GM21786 (cell line): ENCODE measurements around the gene ZFP91.

ENCODE experiments used
- ATAC-seq: cut with Tn5 transposase; IDR thresholded peaks from one replicate; pipeline ENCODE4 v1.9.1; 2021; ENCODE audit not compliant: unreplicated experiment

Gene ZFP91

DNA sequence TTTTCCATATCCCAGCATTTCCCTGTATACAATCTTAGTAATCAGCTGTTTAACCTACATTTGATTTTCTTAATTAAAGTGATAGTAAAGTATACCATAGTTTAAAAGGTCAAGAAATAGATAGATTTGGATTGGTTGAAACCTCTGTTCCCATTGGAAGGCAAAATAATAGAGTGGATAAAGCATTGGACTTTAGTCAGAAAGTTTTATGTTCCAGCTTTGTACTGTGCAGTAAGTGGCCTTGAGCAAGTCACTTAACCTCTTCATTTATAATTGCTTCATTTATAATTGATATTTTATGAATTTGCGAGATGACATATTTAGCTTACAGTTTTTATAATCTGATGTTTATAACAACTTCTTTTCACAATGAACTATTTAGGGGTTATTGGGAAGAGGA, 3.6 kb downstream of the ZFP91 start:
- no peak for ATAC-seq

DNA sequence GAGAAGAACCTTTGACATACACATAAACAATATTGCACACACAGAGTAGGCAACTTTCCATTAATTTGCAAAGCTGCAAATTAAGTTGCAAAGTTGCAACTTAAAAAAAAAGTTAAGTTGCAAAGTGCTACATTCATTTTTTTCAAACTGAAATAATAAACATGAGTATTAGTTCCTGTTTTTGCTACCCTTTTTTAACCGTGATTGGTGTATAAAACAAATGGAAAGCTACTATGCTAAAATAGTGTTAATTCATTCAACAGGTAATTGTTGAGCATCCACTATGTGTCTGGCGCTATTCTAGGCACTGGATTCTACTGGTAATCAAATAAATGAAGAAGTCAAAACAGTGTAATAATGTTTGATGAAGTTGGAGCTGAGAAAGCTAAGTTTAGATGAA, 8.1 kb downstream of the ZFP91 start:
- no peak for ATAC-seq

DNA sequence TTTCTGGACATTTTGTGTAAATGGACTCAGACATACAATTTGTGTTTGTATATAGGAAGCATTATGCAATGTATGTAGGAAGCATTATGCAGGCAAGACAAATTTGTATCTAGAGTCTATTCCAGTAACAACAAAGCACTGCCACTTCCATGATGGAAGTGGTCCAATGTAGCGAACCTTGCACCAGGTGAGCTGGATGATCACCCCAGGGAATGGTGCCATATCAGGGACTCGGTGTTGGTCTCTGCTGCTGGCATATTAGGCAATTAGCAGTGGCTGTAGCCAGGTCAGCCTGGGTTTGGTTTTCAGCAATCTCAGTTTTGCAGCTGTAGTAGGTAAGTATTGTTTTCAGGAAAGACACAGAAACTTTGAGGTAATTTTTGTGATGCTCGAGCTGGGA, 12.8 kb downstream of the ZFP91 start:
- ATAC-seq, result no peak

DNA sequence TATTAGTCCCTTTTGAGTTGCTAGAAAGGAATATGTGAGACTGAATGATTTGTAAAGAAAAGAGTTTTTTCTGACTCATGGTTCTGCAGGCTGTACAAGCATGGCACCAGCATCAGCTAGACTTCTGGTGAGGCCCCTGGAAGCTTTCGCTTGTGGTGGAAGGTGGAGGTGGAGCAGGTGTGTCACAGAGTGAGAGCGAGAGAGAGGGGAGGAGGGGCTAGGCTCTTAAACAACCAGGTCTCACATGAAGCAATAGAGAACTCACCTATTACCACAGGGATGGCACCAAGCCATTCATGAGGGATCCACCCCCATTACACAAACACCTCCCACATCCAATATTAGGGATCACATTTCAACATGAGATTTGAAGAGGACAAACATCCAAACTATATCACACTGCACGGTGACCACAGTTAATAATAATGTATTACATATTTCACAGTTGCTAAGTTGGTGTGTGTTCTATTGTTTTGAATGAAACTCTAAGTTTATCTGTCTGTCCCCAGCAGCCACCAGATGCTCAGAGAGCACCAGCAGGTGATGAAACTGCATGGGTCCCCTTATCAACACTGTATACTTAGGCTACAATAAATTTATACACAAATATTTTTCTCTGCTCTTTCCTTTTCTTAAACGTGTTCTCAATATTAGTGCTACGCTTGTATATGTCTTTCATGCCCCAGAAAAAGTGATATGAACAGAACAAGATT, 14.1 kb downstream of the ZFP91 start:
- ATAC-seq, result no peak

DNA sequence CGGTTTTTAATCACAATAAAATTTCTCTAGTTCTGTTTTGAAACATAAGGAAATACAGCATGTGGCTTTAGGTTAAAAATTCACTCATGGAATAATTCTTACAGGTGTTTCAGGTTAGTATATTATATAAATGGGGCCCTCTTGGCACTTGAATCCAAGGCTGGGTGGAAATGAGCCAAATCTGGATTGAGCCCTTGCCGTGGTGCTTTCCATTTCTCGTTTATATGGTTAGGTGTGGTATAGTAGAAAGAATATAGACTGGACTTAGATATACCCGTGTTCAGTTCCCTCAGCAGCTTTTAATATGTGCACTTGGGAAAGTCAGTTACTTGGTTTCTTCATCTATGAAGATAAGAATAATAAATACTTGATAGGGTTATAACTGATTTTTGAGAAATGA, 16.0 kb downstream of the ZFP91 start:
- no peak for ATAC-seq

DNA sequence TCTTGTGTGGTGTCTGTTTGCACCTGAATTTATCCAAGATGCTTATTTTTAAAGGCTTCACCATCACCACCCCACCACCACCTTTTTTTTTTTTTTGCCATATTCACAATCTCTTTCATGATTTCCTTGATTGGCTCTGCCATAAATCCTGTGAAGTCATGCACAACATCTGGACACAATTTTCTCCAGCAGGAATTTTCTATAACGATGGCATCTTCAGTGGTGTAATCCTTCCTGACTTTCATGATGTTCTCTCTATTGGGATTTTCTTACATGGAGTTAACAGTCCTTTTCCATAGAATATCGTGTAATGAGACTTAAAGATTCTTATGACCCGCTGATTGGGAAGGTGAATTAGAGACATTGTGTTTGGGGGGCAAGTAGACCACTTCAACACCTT, 17.8 kb downstream of the ZFP91 start:
- no peak for ATAC-seq

DNA sequence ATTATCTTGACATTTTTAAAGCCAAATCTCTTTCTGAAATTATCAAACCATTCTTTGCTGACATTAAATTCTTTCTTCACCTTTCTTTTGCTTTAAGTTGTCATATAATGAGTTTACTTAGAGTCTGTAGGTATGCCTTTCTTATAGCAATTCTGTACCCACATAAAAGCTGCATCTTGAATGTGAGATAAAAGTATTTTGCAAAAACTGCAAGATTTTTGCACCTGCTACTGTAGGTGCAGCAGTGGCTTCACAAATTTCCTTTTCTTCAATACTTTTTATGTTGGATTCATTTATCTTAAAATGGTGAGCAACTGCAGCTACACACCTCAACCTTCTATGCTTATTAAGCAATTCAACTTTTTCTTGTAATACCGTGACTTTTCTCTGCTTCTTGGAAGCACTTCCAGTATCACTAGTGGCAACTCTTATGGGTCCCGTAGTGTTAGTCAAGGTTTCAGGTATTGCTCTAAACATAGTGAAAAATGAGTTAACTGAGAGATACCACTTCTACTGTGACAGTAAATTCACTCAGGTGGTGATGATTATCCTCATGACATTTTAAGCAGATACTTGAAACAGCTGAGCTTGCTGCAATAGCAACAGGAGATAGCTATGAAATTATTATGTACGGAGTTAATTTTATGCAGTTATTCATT, 18.8 kb downstream of the ZFP91 start:
- no peak for ATAC-seq

DNA sequence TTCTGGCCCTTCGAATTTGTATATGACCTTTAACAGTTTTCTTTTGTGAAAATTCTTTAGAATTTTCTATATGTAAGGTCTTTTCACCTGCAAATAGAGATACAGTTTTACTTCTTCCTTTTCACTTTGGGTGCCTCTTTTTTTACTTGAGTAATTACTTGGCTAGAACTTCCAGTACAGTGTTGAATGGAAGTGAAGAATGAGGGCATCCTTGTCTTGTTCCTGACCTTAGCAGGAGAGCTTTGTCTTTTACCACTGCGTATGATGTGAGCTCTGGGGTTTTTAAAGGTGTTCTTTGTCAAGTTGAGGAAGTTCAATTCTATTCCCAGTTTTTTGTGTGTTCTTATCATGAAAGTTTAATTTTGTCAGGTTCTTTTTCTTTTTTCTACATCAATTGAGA, 21.6 kb downstream of the ZFP91 start:
- ATAC-seq, result no peak

DNA sequence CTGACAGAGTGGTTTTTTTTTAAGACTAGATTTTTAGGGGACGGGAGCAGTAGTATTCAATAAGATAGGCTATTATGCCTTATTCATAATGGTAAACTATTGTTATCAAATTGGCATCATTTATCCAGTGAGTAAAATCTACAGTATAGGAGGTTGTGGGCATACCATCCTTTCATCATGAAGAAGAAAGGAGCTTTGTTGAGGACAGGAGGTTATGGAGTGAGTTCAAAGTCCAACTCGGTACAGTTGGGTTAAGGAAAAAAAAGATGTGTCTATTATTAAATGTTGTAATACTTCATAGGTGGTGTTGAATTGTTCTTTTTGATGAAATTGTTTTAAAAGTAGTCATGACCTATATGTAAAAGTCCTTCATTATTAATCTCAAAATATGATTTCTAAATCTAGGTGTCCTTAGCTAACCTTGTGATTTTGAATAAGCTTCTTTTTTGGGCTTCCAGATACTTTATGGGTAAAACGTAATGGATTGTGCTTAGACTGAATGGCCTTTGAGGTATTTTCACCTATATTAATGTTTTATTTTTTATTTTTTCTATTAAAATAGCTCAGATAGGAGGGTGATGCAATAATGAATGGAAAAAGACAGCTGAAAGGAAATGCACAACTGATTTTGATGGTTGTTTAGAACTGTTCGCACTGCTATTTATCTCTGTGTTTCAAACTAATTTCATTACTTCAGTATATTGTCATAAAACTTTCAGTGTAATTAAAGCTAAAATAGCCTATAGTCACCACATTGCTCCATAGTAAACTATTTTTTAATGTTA, 28.3 kb downstream of the ZFP91 start:
- no peak for ATAC-seq

DNA sequence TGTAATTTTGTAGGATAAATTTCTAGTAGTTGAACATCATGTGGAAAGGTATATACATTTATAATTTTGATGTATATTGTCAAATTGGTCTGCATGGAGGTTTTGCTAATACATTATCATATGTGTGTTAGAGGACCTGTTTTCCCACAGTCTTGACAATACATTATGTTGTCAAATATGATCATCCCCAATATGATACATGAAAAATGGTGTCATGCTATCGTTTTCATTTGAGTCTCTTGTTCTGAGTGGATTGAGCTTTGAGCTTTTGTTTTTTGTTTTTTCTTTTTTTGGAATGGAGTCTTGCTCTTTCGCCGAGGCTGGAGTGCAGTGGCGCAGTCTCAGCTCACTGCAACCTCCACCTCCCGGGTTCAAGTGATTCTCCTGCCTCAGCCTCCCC, 29.5 kb downstream of the ZFP91 start:
- no peak for ATAC-seq

DNA sequence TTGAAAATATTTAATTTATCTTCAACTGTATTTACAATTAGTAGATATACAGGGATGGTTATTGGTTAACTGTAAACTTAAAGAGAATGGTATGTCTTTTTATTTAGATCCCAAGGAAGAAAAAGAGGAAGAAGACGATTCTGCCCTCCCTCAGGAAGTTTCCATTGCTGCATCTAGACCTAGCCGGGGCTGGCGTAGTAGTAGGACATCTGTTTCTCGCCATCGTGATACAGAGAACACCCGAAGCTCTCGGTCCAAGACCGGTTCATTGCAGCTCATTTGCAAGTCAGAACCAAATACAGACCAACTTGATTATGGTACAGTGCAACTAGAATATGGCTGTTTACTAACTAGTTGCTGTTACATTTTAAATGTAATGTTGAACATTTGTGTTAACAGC, 30.9 kb downstream of the ZFP91 start:
- ATAC-seq, result no peak

DNA sequence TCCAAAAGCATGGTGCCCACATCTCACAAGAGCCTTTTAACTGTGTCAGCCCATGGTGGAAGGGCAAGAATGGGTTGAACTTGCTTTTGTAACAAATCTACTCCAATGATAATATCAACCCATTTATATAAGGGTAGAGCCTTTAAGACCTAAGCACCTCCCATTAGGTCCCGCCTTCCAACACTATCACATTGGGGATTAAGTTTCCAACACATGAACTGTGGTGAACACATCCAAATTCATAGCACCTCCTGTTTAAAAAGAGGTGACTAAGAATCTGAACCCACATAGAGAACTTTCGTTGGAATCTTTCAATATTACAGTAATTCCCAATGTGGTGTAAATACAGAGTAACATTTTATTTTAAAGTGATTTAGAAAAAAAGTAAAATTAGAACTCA, 34.4 kb downstream of the ZFP91 start:
- no peak for ATAC-seq

DNA sequence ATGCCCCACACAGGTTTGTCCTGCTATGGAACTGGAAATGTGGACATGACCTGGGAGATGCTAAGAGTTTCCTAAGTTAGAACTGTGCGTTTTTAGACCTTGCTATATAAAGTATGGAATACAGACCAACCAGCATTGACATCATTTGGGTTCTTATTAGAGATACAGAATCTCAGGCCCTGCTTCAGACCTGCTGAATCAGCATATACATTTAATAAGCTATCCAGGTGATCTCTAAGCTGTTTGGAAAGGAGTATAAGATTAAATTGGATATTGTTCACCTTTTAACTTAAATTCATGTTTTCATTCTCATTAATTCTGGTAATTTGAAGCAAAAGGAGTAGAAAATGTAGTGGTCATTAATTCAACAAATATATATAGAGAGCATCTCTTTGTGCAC, 36.7 kb downstream of the ZFP91 start:
- no peak for ATAC-seq

DNA sequence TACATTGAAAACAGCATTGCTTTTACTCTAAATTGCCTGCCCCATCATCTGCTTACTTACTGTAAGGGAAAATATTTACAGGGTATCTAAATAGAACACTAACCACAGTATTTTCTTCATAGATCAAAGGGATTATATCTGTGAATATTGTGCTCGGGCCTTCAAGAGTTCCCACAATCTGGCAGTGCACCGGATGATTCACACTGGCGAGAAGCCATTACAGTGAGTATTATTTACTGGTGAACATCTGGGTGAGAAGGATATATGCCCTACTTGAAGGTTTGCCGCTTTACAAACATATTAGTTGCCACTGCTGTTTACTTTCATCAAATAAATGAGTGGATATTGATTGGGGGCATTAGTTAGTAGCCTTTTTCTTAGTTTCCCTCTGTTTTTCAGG, 37.7 kb downstream of the ZFP91 start:
- no peak for ATAC-seq

DNA sequence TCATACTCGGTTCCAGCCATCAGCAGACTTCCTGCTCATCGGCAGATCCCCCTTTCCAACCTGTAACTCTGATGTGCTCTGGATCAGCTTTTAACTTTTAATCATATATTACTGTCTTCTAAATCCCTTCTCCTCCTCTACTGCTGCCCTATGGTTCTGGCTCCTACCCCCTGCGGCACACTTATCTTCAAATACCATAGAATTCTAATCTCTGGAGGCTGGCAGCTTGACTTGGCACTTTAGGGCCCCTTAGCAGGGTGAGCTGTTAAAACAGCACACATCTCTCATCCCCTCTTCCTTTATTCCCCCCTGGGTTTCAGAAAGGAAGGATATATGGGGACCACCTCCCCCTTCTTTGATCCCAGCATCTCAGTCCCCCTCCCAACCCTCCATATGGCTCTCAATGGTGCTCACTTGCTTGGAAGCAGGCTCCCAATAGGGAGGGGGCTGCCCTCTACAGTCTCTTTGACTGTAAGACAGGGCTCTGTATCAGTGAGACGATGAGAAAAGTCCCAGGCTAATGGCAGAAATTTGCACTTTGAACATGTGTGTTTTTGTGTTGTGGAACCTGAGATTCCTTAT, 39.2 kb downstream of the ZFP91 start:
- no peak for ATAC-seq

DNA sequence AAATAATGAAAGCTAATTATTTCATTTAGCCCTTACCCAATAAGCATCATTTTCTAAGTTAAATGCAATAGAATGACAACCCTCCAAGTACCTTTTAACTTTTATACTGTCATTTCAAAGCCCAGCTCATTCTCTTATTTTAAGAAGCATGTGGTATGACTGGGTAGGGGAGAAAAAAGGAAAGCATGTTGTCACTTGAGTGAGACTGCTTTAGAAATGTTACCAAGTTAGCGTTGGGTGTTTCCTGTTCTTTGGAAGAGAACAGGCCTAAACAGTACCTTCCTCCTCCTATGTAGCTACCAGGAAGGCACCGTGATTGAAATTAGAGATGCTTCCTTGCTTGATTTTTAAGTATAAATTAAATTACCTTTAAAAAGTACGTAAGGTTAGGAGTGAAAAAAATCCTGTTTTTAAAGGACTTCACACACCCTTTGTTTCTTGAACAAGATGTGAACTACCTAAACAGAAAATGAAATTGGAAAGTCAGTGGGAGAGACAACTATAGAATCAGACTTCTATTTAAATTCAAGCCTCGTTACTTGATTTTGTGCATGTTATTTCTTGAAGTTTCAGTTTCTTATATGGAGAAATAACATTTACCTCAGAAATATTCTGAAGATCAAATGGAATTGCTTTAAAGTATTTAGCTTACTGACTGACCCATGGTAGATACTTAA, 42.9 kb downstream of the ZFP91 start:
- ATAC-seq, result no peak

DNA sequence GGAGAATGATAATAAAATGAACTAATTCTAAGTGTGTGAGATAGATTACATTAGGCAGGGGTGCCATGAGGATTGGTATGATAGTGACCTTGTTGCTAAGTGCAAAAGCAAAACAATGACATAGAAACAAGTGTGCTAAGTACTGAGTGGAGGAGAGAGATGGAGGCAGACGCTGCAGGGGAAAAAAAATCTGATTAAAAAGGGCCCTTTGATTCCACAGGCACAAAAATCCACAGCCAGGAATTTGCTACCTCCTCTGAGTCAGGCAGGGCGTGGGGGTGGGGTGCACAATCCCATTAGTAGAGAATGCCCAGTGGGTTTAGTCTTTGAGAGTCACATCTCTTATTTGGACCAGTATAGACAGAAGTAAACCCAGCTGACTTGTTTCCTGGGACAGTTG, 43.5 kb downstream of the ZFP91 start, which contains the start of gene CNTF:
TSS of gene CNTF (plus strand) at position 322 of the 400 bp plus-strand sequence. CDS start 88 bp downstream, outside the sequence.
- ATAC-seq, result no peak

DNA sequence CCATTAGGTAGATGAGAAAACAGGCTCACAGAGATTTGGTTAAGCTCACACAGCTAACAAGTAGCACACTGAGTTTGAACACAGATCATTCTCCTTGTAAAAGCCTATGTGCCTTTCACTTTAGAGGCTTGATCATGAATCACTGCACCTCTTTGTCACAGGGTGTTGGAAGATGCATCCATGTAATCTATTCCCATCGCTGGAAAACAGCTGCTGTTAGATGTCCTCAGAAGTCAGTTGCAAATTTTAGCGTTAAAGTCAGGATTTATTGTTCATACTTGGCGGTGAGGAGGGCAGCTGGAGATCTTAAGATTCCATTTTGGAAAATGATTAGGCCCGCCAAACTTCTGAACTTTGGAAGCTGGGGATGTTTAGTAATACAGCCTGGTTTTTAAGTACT, 46.2 kb downstream of the ZFP91 start:
- ATAC-seq, result no peak

DNA sequence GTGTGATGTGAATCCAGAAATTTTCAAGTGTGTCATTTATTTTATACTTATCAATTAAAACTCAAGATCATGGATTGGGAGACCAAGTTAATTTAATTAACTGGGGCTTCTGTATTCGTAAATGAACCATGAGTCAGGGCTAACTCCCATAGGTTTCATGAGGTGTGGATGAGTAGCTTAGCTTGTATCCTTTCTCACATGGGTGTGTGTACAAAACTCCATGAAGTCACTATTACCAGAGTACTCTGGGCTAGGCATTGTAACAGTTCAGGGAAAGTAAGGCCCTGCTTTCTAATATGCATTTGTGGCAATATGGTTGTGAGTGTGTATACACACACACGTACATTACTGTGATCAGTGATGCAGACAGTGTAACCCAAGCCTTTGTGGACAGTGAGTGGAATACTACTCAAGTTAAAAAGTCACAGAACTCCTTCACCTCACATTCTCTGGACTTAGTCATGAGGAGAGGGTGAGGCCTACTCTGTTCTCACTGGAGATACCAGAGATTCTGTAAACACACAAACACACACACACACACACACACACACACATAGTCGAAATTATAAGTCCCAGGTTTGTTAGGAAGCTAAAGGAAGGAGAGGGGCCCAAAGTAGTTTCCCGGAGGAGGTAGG, 47.1 kb downstream of the ZFP91 start:
- no peak for ATAC-seq

DNA sequence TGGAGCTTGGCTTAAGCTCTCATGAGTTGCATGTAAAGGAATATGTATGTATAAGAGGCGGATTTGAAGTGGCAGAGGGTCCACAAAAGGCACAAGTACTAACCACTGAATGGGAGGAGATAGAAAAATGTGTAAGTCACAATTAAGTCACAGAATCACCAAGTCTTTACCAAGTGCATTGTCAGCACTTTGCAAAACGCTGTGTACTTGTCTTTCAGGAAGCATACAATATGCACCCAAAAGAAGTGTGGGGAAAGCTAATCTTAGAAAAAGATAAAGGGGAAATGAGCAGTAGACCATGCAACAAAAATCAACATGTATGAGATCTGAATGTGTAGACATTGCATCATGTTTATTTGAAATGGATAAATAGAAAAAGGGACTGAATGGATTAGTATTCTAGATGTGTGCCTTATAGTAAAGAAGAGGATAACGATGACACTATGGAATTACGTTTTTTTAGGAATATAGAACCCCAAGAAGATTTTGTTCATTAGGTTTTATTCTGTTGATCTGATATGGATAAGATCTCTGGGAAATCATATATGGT, 48.1 kb downstream of the ZFP91 start:
- ATAC-seq, result no peak
